GM12874 (cell line): ENCODE data around the gene ELAVL4.

Experiments
- TF ChIP-seq, protein P1 (sequence below): IDR thresholded peaks from 2 replicates; pipeline ENCODE4 v1.5.1; 2011; ENCODE audit warnings: low read depth, mild to moderate bottlenecking, control low read depth, low read length, moderate library complexity; ENCODE audit not compliant: insufficient read depth

The ELAVL4 gene

DNA sequence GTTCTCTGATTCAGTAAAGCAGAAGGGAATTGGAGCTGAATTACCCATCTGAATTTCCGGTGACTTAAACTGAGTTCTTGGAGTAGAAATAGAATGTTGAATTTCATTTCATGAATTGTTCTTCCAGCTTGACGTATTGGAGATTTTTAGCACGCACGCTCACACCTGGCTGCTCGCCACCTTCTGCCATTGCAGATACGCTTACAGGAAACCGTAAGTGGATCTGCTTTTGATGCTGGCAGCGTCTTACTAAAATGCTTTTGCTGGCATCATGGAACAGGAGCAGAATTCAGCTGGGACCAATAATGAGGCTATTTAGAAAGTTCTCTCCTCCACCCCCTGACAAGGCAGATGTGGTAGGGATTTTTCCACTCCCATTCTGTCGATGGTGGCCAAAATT lies 17.7 kb upstream of the ELAVL4 start:
- TF ChIP-seq, protein P1, sequence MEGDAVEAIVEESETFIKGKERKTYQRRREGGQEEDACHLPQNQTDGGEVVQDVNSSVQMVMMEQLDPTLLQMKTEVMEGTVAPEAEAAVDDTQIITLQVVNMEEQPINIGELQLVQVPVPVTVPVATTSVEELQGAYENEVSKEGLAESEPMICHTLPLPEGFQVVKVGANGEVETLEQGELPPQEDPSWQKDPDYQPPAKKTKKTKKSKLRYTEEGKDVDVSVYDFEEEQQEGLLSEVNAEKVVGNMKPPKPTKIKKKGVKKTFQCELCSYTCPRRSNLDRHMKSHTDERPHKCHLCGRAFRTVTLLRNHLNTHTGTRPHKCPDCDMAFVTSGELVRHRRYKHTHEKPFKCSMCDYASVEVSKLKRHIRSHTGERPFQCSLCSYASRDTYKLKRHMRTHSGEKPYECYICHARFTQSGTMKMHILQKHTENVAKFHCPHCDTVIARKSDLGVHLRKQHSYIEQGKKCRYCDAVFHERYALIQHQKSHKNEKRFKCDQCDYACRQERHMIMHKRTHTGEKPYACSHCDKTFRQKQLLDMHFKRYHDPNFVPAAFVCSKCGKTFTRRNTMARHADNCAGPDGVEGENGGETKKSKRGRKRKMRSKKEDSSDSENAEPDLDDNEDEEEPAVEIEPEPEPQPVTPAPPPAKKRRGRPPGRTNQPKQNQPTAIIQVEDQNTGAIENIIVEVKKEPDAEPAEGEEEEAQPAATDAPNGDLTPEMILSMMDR: no peak

DNA sequence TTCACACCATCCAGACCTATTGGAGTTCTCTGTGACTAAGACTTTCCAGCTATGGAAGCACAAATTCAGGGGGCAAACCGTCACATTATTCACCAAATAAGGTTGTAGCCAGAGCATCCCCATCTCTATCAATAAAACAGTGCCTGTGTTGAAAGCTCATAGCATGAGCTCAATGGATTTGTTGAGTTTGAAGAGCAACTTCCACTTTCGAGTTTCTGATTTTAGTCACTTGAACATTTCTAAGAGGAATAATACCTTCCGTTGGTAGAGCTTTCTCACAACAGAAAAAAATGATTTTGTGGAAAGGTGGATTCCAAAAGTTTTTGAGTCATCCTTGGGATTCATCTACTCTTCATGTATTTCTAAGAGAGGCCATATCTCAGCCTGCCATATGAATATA lies 13.0 kb upstream of the ELAVL4 start:
- TF ChIP-seq, protein P1: no peak

DNA sequence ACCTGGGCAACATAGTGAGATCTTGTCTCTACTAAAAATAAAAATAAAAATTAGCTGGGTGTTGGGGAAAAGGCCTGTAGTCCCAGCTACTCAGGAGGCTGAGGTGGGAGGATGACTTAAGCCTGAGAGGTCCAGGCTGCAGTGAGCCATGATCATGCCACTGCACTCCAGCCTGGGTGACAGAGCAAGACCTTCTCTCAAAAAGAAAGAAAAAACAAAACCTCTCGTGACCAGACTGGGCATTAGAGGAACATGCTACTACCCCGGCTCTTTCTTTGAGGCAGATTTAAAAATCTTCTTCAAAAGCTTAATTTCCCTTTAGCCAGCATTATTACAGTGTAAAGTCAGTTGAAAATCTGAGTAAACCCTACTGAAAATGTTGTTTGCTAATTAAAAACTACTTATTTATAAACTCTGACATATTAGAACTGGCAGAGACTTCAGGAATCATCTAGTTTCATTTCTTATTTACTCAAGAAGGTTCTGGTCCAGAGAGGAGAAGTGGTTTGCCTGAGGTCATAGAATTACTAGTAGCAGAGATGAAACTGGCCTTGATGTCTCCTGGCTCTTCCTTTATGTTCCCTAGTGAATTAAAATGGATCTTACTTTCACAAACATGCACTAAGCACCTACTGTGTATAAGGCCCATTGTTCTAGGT lies 11.6 kb upstream of the ELAVL4 start:
- TF ChIP-seq, protein P1: no peak

DNA sequence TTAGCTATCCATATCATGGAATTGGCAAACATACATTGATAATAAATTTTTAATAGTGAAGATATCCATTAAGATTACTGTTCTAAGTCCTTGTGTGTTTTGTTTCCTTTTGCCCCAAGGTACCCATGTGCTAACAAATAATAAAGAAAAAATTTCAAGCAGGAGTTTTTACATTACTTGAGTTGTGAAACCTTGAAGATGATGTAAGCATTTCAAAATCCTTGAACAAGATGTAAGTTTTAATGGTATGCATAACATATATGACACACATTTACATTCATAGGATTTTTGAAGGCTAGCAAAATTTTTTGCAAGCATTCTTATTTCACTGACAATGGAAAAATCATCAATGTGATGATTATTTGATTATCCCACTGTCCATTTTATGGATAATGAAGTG lies 10.9 kb upstream of the ELAVL4 start:
- TF ChIP-seq, protein P1: no peak

DNA sequence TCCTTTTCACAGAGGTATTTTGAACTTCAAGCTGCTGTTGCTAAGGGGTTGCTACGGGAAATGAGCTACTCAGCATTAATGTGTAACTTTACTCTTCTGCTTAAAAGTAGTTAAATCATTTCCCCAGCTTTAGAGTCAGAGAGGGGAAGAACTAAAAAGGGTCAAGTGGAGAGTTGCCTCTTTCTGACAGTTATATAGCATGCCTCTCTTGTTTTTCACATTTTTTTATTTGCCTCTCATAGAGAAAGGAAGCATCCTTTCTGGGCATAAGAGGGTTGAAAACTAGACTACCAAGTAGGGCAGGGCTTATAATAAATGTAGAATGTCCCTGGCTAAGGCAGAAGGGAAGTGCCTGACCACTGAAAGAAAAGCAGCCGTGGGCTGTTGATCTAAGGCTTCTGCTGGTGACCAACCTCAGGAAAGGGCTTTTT lies 10.1 kb upstream of the ELAVL4 start:
- TF ChIP-seq, protein P1: no peak

DNA sequence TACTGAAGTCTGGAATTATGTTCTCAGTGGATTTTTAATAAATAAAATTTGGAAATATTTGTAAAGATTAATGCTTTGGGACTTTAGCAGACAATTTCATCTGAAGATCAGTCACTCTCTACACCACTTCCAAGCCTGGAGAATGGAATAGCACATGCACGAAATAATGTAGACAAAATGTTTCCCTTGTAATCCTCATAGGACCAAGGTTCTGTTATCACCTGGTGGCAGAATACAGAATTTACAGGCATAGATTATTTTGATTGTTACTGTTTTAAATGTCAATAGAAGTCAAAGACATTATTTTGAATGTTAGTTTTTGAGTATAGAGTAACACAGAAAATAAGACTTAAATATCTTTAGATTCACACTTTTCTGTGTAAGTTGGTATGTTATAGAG lies 9.1 kb upstream of the ELAVL4 start:
- TF ChIP-seq, protein P1: no peak

DNA sequence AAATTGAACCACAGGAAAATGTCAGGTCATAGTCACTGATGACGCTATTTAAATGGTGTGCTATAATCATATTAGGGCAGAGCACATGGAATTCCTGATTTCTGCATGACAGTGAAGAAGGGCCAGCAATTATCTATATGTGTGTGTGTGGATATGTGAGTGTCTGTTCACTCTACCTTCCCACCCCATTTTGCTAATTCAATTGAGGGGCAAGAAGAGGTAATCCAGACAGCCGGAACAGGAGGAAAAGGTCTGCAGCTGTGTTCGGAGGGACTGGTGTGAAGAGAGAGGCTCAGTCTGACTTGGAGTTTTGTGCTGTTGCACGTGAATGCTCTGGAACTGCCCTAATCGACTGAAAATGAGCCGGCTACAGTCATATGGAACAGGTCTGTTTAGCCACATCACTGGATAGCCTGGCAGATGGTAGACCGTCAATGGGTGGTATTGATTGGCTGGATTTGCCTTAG lies 5.1 kb upstream of the ELAVL4 start:
- TF ChIP-seq, protein P1: no peak
